HUES48 (cell line): ENCODE data around the gene TLCD1.
A peak's percentile ranks its signal among the peaks of the same experiment; 100 is the strongest.

Source experiments
- H3K27ac ChIP-seq: one replicate; pipeline ENCODE4 v1.7.0; 2013; ENCODE audit warnings: low read depth, low read length, inconsistent platforms
- H3K27me3 ChIP-seq: 2 replicates; pipeline ENCODE4 v1.6.1; 2013; ENCODE audit warnings: mild to moderate bottlenecking, low read length; ENCODE audit not compliant: control insufficient read depth, insufficient read depth
- H3K36me3 ChIP-seq: 2 replicates; pipeline ENCODE4 v1.6.1; 2013; ENCODE audit warnings: low read length; ENCODE audit not compliant: control insufficient read depth, insufficient read depth
- H3K4me1 ChIP-seq: 2 replicates; pipeline ENCODE4 v1.6.1; 2013; ENCODE audit warnings: mild to moderate bottlenecking, low read length; ENCODE audit not compliant: control insufficient read depth, insufficient read depth
- H3K4me3 ChIP-seq: 2 replicates; pipeline ENCODE4 v1.5.1; 2013; ENCODE audit warnings: mild to moderate bottlenecking, low read depth, low read length
- H3K9ac ChIP-seq: 2 replicates; pipeline ENCODE4 v1.6.1; 2013; ENCODE audit warnings: mild to moderate bottlenecking, low read depth, low read length, moderate library complexity
- H3K9me3 ChIP-seq: 2 replicates; pipeline ENCODE4 v1.6.1; 2013; ENCODE audit warnings: low read length; ENCODE audit not compliant: control insufficient read depth, insufficient read depth

Gene TLCD1

GRCh38 chr17:28705728-28706334, 20.2 kb downstream of the TLCD1 start:
- H3K27me3 ChIP-seq: no peaks in the 10 kb centered on the region
- H3K4me3 ChIP-seq: no peak overlapping the region
- H3K4me1 ChIP-seq: no peaks in the 10 kb centered on the region
- H3K9me3 ChIP-seq: no peaks in the 10 kb centered on the region
- no peak overlapping the region for H3K9ac ChIP-seq
- peak overlapping the region; percentile 36 for H3K27ac ChIP-seq
- peaks cover 39% of the 10 kb centered on the region for H3K36me3 ChIP-seq

GRCh38 chr17:28705074-28705659, 20.9 kb downstream of the TLCD1 start:
- Histone ChIP-seq H3K4me1 (no peaks in the 10 kb centered on the region), H3K9ac (no peak overlapping the region), H3K4me3 (no peak overlapping the region), H3K27me3 (no peaks in the 10 kb centered on the region), H3K36me3 (peaks cover 45% of the 10 kb centered on the region), H3K9me3 (no peaks in the 10 kb centered on the region), H3K27ac (no peak overlapping the region)

GRCh38 chr17:28704219-28704858, 21.7 kb downstream of the TLCD1 start:
- Histone ChIP-seq H3K36me3 (peaks cover 54% of the 10 kb centered on the region), H3K9me3 (no peaks in the 10 kb centered on the region), H3K4me1 (no peaks in the 10 kb centered on the region), H3K4me3 (no peak overlapping the region), H3K9ac (no peak overlapping the region), H3K27ac (no peak overlapping the region), H3K27me3 (no peaks in the 10 kb centered on the region)

GRCh38 chr17:28703552-28704218, 22.3 kb downstream of the TLCD1 start:
- H3K9me3 ChIP-seq: no peaks in the 10 kb centered on the region
- no peaks in the 10 kb centered on the region for H3K27me3 ChIP-seq
- peaks cover 60% of the 10 kb centered on the region for H3K36me3 ChIP-seq
- H3K9ac ChIP-seq: no peak overlapping the region
- H3K4me1 ChIP-seq: no peaks in the 10 kb centered on the region
- no peak overlapping the region for H3K27ac ChIP-seq
- no peak overlapping the region for H3K4me3 ChIP-seq

- no peak overlapping the region for H3K4me3 ChIP-seq
- no peaks in the 10 kb centered on the region for H3K9me3 ChIP-seq
- no peak overlapping the region for H3K9ac ChIP-seq
- H3K36me3 ChIP-seq: peaks cover 70% of the 10 kb centered on the region
- no peaks in the 10 kb centered on the region for H3K27me3 ChIP-seq
- H3K27ac ChIP-seq: peak overlapping the region; percentile 27
- H3K4me1 ChIP-seq: no peaks in the 10 kb centered on the region
These were observed 23.3 kb downstream of the TLCD1 start for GRCh38 chr17:28702752-28703150.

GRCh38 chr17:28702026-28702751, 23.8 kb downstream of the TLCD1 start:
- Histone ChIP-seq H3K27me3 (no peaks in the 10 kb centered on the region), H3K9me3 (no peaks in the 10 kb centered on the region), H3K4me1 (no peaks in the 10 kb centered on the region), H3K36me3 (peaks cover 75% of the 10 kb centered on the region), H3K4me3 (no peak overlapping the region), H3K9ac (no peak overlapping the region), H3K27ac (peak overlapping the region; percentile 12)

GRCh38 chr17:28700830-28701492, 25.1 kb downstream of the TLCD1 start:
- Histone ChIP-seq H3K4me1 (no peaks in the 10 kb centered on the region), H3K27ac (no peak overlapping the region), H3K4me3 (no peak overlapping the region), H3K36me3 (peaks cover 87% of the 10 kb centered on the region), H3K9me3 (no peaks in the 10 kb centered on the region), H3K27me3 (no peaks in the 10 kb centered on the region), H3K9ac (no peak overlapping the region)

GRCh38 chr17:28700278-28700677, 25.8 kb downstream of the TLCD1 start:
- no peak overlapping the region for H3K27ac ChIP-seq
- no peak overlapping the region for H3K4me3 ChIP-seq
- H3K36me3 ChIP-seq: peaks cover 94% of the 10 kb centered on the region
- H3K4me1 ChIP-seq: no peaks in the 10 kb centered on the region
- no peaks in the 10 kb centered on the region for H3K27me3 ChIP-seq
- no peak overlapping the region for H3K9ac ChIP-seq
- H3K9me3 ChIP-seq: no peaks in the 10 kb centered on the region

- Histone ChIP-seq H3K36me3 (peaks cover 100% of the 10 kb centered on the region), H3K4me1 (no peaks in the 10 kb centered on the region), H3K9me3 (no peaks in the 10 kb centered on the region), H3K4me3 (no peak overlapping the region), H3K9ac (no peak overlapping the region), H3K27me3 (no peaks in the 10 kb centered on the region), H3K27ac (peak overlapping the region; percentile 26)
These were observed 27.6 kb downstream of the TLCD1 start for GRCh38 chr17:28698253-28698941.

- no peaks in the 10 kb centered on the region for H3K9me3 ChIP-seq
- H3K4me1 ChIP-seq: no peaks in the 10 kb centered on the region
- no peak overlapping the region for H3K27ac ChIP-seq
- no peak overlapping the region for H3K9ac ChIP-seq
- no peaks in the 10 kb centered on the region for H3K27me3 ChIP-seq
- H3K4me3 ChIP-seq: no peak overlapping the region
- peaks cover 95% of the 10 kb centered on the region for H3K36me3 ChIP-seq
These were observed 32.2 kb downstream of the TLCD1 start for GRCh38 chr17:28693869-28694268.
